NOMO-1 (cell line): ENCODE measurements around the gene DHRS9.
A peak's percentile ranks its signal among the peaks of the same experiment; 100 is the strongest.

Source experiments
- DNase-seq, 2 experiments: peaks; one replicate each; lab custom pipeline; 2025; ENCODE audit not compliant: unreplicated experiment in 2 of 2; lab: John Stamatoyannopoulos, UW

DHRS9 gene

DNA sequence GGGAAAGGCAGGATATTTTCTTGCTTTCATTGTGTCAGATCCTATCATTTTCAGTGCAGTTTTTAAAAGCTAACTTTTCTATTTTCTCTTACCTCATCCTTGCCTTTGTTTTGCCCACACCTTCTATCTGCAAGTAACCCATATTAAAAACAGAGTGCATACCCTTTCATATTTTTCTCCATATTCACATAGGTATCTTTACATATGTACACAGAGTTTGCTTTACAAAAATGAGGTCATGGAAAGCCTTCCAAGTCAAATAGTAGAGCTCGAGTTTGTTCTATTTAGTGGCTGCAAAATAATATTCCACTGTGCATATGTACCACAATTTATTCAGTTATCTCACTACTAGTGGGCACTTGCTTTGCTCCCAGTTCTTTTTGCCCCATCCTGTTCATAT is 3.9 kb upstream of the DHRS9 start:
- no peak for DNase-seq

GRCh38 chr2:169065864-169066517 is 3.4 kb upstream of the DHRS9 start:
- DNase-seq = no peak

DNA sequence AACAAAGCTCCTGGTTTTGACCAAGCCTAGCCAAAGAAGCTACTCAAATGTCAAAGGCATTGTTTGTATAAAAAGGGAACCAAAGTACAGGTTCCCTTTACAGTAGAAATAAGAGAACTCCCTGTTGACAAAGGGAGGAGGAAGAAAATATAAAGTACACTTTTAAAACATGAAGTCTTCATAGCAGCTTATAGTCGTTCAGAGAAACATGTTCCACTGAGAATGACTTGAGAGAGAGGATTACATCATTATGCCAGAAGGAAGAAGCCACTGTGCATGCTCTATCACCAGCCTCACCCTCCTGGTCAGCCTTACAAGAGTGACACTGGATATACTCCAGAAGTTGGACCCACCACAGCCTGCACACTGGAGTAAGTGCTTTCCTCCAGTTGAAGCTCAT is 2.5 kb upstream of the DHRS9 start:
- peak in 1 of 2 experiments; percentile 66 for DNase-seq

GRCh38 chr2:169069833-169070232 is 470 bp downstream of the DHRS9 start:
- no peak for DNase-seq

DNA sequence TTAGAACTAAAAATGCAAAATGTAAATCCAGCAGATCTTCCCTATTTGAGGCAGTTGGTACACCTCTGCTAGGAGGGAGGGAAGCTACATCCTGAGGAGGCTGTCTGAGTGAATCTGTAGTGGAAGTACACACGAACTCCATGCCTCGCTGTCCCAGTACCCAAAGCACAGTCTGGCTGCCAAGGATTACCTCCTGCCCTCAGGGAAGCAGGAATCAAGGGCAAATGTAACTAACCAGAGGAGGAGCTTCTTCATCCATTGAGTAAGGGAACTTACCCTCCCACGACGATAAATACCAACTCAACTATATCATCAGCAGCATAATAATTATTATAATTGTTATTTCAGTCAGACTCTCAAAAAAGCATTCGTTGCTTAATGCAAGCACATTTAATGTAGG is 2.1 kb downstream of the DHRS9 start:
- peak; percentile 18 for DNase-seq

- DNase-seq = peak; percentile 78 to 100
Observed at GRCh38 chr2:169072163-169072925, 3.0 kb downstream of the DHRS9 start.

DNA sequence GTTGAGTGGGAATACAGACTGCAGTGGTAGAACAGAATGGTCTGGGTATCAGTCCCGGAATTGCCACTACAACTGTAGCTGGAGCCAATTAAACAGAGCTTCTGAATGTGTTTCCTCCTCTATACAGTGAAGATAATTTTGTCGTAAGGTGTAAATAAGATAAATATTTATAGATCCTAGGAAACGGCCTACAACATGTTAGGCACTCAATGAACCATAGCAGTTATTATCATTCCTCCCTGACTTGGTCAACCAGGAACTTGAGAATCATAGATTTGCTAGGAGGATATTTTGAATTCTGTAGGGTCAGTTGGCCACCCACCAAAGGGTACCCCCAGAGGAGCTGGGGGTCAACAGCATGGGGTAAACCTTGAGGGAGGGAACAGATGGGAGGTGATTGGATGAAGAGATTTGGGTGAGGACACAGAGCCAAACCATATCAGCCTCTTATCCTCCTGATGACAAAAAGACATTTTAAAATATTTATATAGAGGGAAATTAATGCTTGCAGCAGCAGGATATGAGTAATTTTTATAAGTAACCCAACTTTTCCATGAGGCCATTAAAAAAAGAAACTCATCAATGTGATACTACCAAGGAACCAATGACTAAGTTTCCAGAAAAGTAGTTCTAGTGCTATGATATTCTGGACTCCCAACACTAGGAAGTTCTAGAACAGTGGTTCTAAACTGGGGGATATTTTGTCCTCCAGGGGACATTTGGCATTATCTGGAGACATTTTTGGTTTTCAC is 4.0 kb downstream of the DHRS9 start:
- DNase-seq = no peak

DNA sequence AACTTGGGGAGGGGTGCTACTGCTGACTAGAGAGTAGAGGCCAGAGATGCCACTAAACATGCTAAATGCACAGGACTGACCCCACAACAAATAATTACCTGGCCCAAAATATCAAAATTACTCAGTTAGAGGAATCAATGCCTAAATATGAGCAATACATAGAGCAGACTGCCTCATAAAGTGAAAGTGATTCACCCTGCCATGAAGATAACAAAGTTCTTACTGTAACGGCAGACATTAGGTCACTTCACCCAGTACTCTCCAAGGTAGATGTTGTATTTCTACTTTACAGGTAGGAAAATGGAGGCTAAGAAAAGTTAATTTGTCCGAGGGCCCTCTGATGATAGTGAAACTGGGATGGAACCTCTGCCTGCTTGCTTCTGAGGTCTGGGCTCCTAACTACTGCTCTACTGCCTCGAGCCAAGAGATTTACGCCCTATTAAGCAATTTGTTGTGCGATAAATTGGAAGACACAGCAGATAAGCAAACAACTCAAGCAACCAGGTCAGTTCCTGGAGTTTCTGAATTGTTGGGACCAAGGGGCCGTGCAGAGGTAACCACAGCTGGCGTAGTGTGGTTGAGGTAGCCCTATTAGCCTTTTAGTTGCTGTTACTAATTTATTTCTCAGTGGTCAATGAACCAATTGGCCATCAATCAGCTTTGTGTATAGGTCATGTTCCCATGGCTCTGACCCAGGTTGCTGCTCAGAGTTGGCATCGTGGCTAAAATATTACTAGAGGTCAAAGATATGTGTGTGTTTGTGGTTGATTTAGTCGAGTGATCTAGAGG is 4.8 kb downstream of the DHRS9 start:
- DNase-seq = no peak

DNA sequence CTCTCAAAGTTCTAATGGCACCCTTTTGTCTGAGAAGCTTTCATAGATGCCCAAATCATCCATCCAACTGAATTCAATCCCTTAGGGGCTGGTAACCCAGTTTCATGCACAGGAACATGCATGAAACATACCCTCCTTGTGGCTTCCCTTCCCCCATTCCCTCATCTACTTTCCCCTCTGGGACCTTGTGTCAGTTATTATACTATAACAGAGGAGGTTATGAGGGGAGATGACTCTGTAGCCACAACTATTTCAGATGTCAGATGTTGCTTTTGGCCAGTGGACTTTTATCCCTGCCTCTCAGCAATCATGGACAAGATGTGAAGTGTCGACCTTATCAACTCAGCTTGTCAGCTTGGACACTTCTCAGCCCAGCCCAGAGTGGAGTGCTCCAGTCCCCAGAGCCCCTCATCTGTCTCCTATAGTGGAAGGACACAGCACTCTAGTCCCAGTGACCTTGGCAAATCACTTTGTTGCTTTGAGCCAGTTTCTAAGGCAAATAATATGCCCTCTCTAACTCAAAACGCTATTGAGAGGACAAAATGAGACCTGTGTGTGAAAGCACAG is 8.4 kb downstream of the DHRS9 start:
- peak; percentile 12 to 20 for DNase-seq

DNA sequence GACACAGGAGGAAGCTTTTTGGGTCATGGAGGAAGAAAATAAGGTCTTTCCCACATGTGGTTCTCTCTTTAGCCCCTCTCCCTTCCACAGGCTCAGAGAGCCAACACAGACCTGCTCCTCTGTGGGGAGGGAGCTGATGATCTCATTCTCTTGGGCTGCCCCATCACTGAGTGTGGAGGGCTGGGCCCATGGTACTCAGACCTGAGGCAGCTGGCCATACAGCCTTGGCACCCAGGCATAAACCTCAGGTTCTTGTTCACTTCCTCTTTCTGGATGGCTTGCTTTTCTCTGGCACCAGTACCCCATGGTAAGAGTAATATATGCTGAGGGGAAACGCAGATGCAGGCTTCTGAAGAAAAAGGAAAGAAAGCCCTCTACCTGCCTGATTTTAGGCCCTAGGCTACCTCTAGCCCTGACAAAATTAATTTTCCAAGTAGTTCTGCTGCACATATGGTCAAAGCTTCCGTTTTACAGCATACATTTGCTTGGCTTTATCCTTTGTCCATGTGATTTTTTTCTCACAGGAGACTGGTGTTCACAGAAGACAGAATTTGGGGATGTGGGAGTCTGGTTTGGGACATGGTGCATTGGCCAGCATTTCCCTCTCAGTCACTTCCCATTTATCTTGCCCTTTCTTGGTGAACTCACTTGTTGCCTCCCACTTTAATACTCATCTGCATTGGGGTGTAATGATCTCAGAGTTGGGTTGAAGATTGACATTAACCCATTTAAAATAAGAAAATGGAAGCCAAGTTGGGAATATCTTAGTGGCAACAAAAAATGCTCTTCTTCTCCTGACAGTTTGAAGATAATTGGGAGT is 11.1 kb downstream of the DHRS9 start:
- peak; percentile 60 to 70 for DNase-seq

DNA sequence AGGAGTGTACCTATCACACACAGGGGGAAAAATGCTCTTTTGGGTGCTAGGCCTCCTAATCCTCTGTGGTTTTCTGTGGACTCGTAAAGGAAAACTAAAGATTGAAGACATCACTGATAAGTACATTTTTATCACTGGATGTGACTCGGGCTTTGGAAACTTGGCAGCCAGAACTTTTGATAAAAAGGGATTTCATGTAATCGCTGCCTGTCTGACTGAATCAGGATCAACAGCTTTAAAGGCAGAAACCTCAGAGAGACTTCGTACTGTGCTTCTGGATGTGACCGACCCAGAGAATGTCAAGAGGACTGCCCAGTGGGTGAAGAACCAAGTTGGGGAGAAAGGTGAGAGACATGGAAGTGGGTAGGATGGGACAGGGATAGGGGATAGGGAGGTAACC is 12.2 kb downstream of the DHRS9 start:
- DNase-seq = no peak

DNA sequence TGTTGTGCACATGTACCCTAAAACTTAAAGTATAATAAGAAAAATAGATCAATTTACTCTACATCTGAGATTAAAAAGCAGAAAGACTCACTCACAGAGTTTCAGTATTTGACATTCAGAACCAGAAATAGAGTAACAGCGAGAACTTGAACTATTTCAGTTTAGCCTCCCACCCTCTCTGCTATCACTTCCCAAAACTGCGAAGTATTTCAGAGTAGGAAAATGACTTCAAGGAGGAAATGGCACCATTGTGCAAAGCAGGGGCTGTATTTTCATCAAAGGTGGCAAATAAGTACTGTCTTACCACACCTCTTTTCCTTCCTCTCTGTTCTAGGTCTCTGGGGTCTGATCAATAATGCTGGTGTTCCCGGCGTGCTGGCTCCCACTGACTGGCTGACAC is 13.6 kb downstream of the DHRS9 start:
- DNase-seq = peak; percentile 77 to 92

DNA sequence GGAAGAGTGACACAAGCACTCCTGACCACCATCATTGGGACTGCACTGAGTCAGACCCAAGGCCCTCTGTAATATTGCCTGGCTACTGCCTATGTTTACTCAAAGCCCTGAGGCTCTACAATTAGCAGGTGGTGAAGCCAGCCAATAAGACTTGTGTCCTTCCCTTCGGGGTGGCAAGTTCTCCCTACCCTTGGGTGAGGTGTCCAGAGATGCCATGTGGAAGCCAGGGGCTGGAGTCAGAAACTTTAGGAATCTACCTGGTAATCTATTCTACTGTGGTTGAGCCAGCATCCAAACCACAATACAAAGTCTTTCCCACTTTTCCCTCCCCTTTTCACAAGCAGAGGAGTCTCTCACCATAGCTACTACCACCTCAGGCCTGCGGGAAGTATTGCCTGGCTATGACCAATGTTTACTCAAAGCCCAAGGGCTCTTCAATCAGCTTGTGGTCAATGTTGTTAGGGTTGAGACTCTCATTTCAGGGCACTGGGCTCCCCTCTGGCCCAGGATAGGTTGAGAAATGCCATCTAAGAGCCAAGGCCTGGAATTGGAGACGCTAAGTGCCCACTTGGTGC is 17.6 kb downstream of the DHRS9 start:
- no peak for DNase-seq

- DNase-seq = no peak
Observed at GRCh38 chr2:169087757-169088379, 18.5 kb downstream of the DHRS9 start.

GRCh38 chr2:169089182-169089581 is 19.8 kb downstream of the DHRS9 start:
- no peak for DNase-seq

GRCh38 chr2:169090133-169090820 is 20.9 kb downstream of the DHRS9 start:
- DNase-seq = peak; percentile 90 to 95

GRCh38 chr2:169091256-169091655 is 21.9 kb downstream of the DHRS9 start:
- DNase-seq = no peak

- DNase-seq = no peak
Observed at GRCh38 chr2:169091761-169092519, 22.6 kb downstream of the DHRS9 start.
